ENCODE measurements around the gene SNAPC5.
A peak's percentile ranks its signal among the peaks of the same experiment; 100 is the strongest.
"Not testable (repeated sequence)": the region's sequence is repeated elsewhere in the genome, so short reads cannot be mapped to it uniquely, and the experiment has no call there.

Gene SNAPC5

GRCh38 chr15:66504563-66505429, 7.2 kb upstream of the SNAPC5 start, which contains the start of the genes RPL4 and ZWILCH:
Gene RPL4, minus strand, starts transcription at chr15:66504855. Its CDS starts 65 bp downstream, at chr15:66504790.
Gene ZWILCH, plus strand, starts transcription at chr15:66505326. Its CDS starts 13 bp downstream, at chr15:66505339.
- no peaks in the 10 kb centered on the region for H3K9me3 ChIP-seq (ENCODE audit: insufficient read depth, low read depth, low read length)
- H3K4me3 ChIP-seq (ENCODE audit: low read length) = peak within 1 kb of the TSS; percentile 92
- peak within 1 kb of the TSS; percentile 99 for H3K9ac ChIP-seq (ENCODE audit: low read depth, low read length)
- peaks cover 53% of the 10 kb centered on the region for H3K36me3 ChIP-seq (ENCODE audit: insufficient read depth, low read length)
- WGBS = under 1% methylated on average over 35 of the region's 46 CpGs
- H3K27ac ChIP-seq (ENCODE audit: low read depth, low read length) = peak within 1 kb of the TSS; percentile 97
- no peaks in the 10 kb centered on the region for H3K27me3 ChIP-seq (ENCODE audit: insufficient read depth, low read length)
- no peaks in the 10 kb centered on the region for H3K4me1 ChIP-seq (ENCODE audit: insufficient read depth, low read length)

DNA sequence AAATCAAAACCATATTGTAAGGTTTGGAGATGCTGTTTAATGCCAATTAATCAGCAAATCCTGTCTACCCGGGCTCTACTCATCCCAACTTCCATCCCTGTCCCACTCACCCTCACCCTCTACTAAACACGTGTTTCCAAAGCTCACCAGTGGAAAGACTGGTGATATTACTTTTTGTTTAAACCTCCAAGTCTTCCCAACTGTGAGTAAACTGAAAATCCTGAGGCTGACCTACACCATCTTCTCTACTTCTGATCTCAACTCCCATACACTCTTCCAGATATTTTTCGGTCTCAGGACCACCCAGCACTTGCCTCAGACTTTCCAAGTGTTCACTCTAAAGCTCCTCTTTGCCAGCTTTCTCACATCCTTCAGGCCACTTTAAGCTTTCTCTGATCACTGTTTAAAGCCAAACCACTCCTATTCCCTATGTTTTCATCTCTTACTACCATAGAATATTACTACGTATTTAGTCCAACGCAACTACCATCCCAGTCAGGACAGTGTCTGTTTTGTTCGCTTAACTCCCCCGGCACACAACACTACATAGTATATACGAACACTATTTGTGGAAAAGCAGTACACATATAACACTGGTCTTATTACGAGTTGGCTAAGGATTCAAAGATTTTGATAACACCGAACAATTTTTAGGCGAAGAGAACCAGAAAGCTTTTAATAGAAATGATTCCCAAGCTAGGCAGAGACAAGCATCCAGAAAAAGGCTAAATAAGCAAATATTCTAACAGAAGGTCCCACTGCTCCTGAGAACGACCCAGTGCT, 6.4 kb upstream of the SNAPC5 start:
- Histone ChIP-seq H3K9me3 (ENCODE audit: insufficient read depth, low read depth, low read length) (no peaks in the 10 kb centered on the region), H3K27ac (ENCODE audit: low read depth, low read length) (peak overlapping the region; percentile 97), H3K36me3 (ENCODE audit: insufficient read depth, low read length) (peaks cover 57% of the 10 kb centered on the region), H3K9ac (ENCODE audit: low read depth, low read length) (peak overlapping the region; percentile 99), H3K27me3 (ENCODE audit: insufficient read depth, low read length) (no peaks in the 10 kb centered on the region), H3K4me3 (ENCODE audit: low read length) (peak overlapping the region; percentile 92), H3K4me1 (ENCODE audit: insufficient read depth, low read length) (no peaks in the 10 kb centered on the region)
- 0% methylated on average over 12 of the region's 12 CpGs for WGBS

DNA sequence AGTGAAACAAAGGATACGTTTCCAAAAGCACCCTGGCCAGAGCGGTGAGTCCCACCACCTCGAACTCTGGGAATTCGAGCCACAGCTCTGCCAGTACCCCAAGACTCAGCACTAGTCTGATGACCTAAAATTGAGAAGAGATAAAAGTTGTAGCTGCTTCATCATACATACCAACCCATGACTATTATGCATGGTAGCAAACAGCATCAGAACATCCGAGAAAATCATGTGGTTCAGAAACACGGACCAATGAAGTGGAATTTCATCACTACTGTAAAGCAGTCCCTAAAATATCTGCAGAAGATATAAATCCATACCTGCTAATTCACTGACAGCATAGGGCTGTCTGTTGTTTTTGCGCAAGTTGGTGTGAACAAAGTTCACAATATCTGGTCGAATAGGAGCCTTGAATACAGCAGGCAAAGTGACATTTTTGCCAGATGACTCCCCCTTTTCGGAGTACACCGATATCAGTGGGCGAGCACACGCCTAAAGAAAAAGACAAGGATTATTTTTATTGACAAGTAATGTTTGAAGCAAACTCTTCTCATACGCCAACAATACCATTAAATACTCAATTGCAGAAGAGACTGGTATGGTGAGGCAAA, 5.6 kb upstream of the SNAPC5 start:
- H3K36me3 ChIP-seq (ENCODE audit: insufficient read depth, low read length) = peaks cover 61% of the 10 kb centered on the region

GRCh38 chr15:66502491-66502890, 4.9 kb upstream of the SNAPC5 start:
- Histone ChIP-seq H3K27me3 (ENCODE audit: insufficient read depth, low read length) (no peaks in the 10 kb centered on the region), H3K4me3 (ENCODE audit: low read length) (peak overlapping the region; percentile 92), H3K9me3 (ENCODE audit: insufficient read depth, low read depth, low read length) (no peaks in the 10 kb centered on the region), H3K36me3 (ENCODE audit: insufficient read depth, low read length) (peaks cover 63% of the 10 kb centered on the region), H3K27ac (ENCODE audit: low read depth, low read length) (peak overlapping the region; percentile 47; the same call in 1 of the 2 replicates), H3K4me1 (ENCODE audit: insufficient read depth, low read length) (no peaks in the 10 kb centered on the region), H3K9ac (ENCODE audit: low read depth, low read length) (peak overlapping the region; percentile 99)
- WGBS = 92% methylated on average over 10 of the region's 10 CpGs

More for the DNA sequence above, 5.6 kb upstream of the SNAPC5 start:
- Histone ChIP-seq H3K9ac (ENCODE audit: low read depth, low read length) (peak overlapping the region; percentile 99), H3K4me3 (ENCODE audit: low read length) (peak overlapping the region; percentile 92), H3K27ac (ENCODE audit: low read depth, low read length) (peak overlapping the region; percentile 97)
- not testable (repeated sequence) for H3K9me3 ChIP-seq (ENCODE audit: insufficient read depth, low read depth, low read length); H3K4me1 ChIP-seq (ENCODE audit: insufficient read depth, low read length); H3K27me3 ChIP-seq (ENCODE audit: insufficient read depth, low read length)
- WGBS = 63% methylated on average over 13 of the region's 13 CpGs

DNA sequence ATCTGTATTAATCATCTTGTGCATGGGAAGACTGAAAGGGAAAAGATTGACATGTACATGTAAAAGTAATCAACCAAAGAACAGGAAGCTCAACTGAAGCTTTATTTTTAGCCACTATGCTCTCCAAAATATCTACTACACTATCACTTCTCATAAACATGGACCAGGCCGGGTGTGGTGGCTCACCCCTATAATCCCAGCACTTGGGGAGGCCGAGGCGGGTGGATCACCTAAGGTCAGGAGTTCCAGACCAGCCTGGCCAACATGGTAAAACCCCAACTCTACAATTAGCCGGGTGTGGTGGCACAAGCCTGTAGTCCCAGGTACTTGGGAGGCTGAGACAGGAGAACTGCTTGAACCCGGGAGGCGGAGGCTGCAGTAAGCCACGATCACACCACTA, 2.8 kb upstream of the SNAPC5 start:
- not testable (repeated sequence) for H3K9ac ChIP-seq (ENCODE audit: low read depth, low read length)
- peak overlapping the region; percentile 16; the same call in 1 of the 2 replicates for H3K27ac ChIP-seq (ENCODE audit: low read depth, low read length)

GRCh38 chr15:66498501-66499386, 1.2 kb upstream of the SNAPC5 start:
- Histone ChIP-seq H3K27me3 (ENCODE audit: insufficient read depth, low read length) (no peaks in the 10 kb centered on the region), H3K4me3 (ENCODE audit: low read length) (no peak overlapping the region), H3K36me3 (ENCODE audit: insufficient read depth, low read length) (peaks cover 80% of the 10 kb centered on the region), H3K27ac (ENCODE audit: low read depth, low read length) (peak overlapping the region; percentile 37; the same call in 1 of the 2 replicates), H3K9me3 (ENCODE audit: insufficient read depth, low read depth, low read length) (no peaks in the 10 kb centered on the region), H3K4me1 (ENCODE audit: insufficient read depth, low read length) (no peaks in the 10 kb centered on the region; the same call in 1 of the 2 replicates), H3K9ac (ENCODE audit: low read depth, low read length) (no peak overlapping the region)
- 86% methylated on average over 3 of the region's 3 CpGs for WGBS

More for the DNA sequence above, 2.8 kb upstream of the SNAPC5 start:
- H3K4me3 ChIP-seq (ENCODE audit: low read length); H3K4me1 ChIP-seq (ENCODE audit: insufficient read depth, low read length); H3K27me3 ChIP-seq (ENCODE audit: insufficient read depth, low read length); H3K9me3 ChIP-seq (ENCODE audit: insufficient read depth, low read depth, low read length): not testable (repeated sequence)
- H3K36me3 ChIP-seq (ENCODE audit: insufficient read depth, low read length) = peaks cover 70% of the 10 kb centered on the region
- WGBS = 97% methylated on average over 7 of the region's 7 CpGs

DNA sequence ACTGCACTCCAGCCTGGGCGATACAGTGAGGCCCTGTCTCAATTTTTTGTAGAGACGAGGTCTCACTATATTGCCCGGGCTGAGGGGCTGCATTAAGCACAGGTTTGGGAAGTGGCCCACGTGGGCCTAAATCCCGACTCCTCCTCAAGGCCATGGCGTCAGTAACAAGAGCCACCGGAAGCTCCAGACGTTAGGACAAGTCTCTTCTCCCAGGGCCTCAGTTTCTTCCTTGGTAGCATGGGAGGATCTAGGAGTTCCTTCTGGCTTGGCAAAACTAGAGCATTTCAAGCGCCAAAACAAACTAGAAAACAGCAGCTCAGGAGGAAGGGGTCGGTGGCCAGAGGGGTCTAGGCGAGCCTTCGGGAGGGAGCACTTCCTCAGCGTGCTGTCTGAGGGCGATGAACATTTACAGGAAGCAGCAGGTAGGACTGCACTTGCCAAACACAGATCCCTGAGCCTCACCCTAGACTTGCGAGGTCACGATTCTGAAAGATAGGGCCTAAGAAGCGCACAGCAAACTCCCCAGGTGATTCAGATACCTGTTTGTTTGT, 536 bp downstream of the SNAPC5 start:
- peak overlapping the region; percentile 99 for H3K27ac ChIP-seq (ENCODE audit: low read depth, low read length)
- WGBS = 48% methylated on average over 17 of the region's 17 CpGs
- peak overlapping the region; percentile 88 for H3K4me3 ChIP-seq (ENCODE audit: low read length)
- no peaks in the 10 kb centered on the region for H3K9me3 ChIP-seq (ENCODE audit: insufficient read depth, low read depth, low read length)
- H3K9ac ChIP-seq (ENCODE audit: low read depth, low read length) = peak overlapping the region; percentile 98
- H3K4me1 ChIP-seq (ENCODE audit: insufficient read depth, low read length) = no peaks in the 10 kb centered on the region; the same call in 1 of the 2 replicates
- no peaks in the 10 kb centered on the region for H3K27me3 ChIP-seq (ENCODE audit: insufficient read depth, low read length)
- peaks cover 80% of the 10 kb centered on the region for H3K36me3 ChIP-seq (ENCODE audit: insufficient read depth, low read length)

DNA sequence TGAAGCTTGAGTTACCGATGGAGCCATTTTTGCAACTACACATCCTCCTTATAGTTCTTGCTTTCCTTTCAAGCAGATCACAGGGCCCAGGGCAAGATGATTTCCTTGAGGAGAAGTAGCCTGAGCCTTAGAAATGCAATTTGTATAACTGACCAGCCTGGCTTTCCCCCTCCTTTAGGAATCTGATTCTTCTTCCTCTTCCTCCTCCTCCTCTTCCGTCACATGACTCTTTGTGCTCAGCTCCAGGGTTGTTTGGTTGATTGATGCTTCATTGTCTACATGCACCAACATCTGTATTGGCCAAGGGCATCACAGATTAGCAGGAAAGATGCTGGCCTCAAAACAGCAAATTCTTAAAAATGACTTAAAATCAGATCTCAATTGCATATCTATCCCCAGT, 3.3 kb downstream of the SNAPC5 start:
- no peaks in the 10 kb centered on the region for H3K27me3 ChIP-seq (ENCODE audit: insufficient read depth, low read length)

DNA sequence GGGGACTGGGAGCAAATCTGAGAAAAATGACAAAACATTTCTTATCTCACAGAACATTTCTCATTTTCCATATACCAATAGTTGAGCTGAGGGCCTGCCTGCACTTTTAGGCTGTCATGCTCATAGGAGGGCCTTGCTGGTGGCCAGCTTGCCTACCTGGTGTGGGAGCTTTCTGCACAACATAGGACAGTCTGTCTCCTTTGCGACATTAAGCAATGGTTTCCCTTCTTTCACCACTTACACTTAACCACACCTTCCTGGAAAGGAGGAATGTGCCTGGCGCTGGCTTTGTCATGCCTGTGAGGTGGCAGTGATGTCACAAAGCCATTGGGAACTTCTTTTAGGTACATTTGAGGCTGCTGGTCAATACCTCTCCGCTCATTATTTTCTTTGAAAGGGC, 5.7 kb downstream of the SNAPC5 start:
- Histone ChIP-seq H3K27me3 (ENCODE audit: insufficient read depth, low read length) (no peaks in the 10 kb centered on the region), H3K9ac (ENCODE audit: low read depth, low read length) (no peak overlapping the region), H3K9me3 (ENCODE audit: insufficient read depth, low read depth, low read length) (no peaks in the 10 kb centered on the region), H3K4me1 (ENCODE audit: insufficient read depth, low read length) (no peaks in the 10 kb centered on the region; the same call in 1 of the 2 replicates), H3K36me3 (ENCODE audit: insufficient read depth, low read length) (peaks cover 92% of the 10 kb centered on the region), H3K4me3 (ENCODE audit: low read length) (no peak overlapping the region), H3K27ac (ENCODE audit: low read depth, low read length) (no peak overlapping the region)
- WGBS = 90% methylated on average over 3 of the region's 3 CpGs

More for the DNA sequence above, 3.3 kb downstream of the SNAPC5 start:
- Histone ChIP-seq H3K4me3 (ENCODE audit: low read length) (no peak overlapping the region), H3K9me3 (ENCODE audit: insufficient read depth, low read depth, low read length) (no peaks in the 10 kb centered on the region), H3K4me1 (ENCODE audit: insufficient read depth, low read length) (no peaks in the 10 kb centered on the region; the same call in 1 of the 2 replicates), H3K9ac (ENCODE audit: low read depth, low read length) (no peak overlapping the region), H3K36me3 (ENCODE audit: insufficient read depth, low read length) (peaks cover 80% of the 10 kb centered on the region), H3K27ac (ENCODE audit: low read depth, low read length) (no peak overlapping the region)
- 97% methylated on average over 2 of the region's 2 CpGs for WGBS
